GM19397 (cell line): ENCODE results near the gene ATG101.
"Not testable (repeated sequence)": the region's sequence is repeated elsewhere in the genome, so short reads cannot be mapped to it uniquely, and the experiment has no call there.

Source experiments
- ATAC-seq: cut with Tn5 transposase; IDR thresholded peaks from one replicate; pipeline ENCODE4 v1.9.1; 2021; ENCODE audit warnings: mild to moderate bottlenecking, moderate library complexity; ENCODE audit not compliant: unreplicated experiment

ATG101 gene

DNA sequence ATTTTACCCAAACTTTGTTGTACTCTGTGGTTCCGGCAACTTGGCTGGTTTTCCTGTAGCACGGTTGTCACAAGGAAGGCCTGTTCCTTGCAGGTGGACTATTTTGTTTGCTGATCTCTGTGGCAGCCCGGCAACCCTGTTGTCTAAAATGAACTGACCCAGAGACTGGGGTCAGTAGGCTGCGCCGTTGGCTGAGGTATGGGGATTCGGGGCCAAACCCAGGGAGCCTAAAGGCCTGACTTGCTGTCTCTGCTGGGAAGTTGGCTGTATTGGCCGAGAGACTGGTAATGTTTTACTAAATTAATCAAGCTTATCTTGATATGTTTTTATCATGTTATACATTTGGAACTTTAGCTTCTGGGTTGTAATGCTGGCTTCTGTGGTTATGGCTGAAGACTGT, 23.6 kb downstream of the ATG101 start:
- no peak for ATAC-seq

DNA sequence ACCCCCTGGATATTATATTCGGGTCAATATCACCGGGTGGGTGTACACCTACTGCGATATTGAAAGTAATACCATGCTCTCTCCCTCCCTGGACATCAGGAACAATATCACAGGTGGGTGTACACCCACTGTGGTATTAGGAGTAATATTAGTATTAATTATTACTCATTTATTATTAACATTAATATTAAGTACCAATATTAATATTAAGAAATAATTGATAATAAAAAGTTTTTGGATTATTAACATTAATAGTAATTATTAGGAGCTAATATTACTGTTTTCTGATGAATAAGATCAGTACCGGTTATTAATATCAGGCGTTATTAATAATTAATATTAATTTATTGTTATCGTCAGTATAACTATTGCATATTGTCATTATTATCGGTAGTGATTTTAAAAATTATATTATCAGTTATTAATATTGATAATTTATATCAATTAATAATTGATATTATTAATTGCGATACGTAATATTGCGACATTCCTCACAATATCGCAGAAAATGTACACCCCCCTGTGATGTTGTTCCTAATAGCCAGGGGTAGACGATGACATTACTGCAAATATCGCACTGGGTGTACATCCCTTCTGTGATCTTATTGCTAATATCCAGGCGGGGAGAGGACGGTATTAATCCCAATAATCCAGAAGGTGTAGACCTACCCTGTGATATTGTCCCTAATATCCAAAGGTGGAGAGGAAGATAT, 26.7 kb downstream of the ATG101 start:
- no peak for ATAC-seq

DNA sequence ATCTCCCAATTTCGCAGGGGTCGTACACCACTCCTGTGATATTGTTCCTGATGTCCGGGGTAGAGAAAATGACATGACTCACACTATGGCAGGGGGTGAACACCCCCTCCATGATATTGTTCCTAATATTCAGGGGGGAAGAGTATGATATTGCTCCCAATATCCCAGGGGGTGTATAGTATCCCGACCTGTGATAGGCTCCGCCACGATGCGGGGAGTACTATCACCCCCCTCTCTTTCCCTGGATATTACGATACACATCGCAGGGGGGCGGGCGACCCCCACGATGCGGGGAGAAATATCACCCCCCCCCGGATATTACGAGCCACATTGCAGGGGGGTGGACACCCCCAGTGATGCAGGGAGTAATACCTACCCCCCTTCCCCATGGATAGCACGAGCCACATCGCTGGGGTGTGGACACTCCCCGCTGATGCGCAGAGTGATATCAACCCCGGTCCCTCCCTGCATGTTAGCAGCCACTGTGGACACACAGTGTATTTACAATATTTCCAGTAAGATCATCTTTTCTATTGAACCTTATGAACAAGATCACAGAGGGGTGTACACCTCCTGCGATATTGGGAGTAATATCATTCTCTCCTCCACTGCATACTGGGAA, 27.4 kb downstream of the ATG101 start:
- ATAC-seq = no peak

DNA sequence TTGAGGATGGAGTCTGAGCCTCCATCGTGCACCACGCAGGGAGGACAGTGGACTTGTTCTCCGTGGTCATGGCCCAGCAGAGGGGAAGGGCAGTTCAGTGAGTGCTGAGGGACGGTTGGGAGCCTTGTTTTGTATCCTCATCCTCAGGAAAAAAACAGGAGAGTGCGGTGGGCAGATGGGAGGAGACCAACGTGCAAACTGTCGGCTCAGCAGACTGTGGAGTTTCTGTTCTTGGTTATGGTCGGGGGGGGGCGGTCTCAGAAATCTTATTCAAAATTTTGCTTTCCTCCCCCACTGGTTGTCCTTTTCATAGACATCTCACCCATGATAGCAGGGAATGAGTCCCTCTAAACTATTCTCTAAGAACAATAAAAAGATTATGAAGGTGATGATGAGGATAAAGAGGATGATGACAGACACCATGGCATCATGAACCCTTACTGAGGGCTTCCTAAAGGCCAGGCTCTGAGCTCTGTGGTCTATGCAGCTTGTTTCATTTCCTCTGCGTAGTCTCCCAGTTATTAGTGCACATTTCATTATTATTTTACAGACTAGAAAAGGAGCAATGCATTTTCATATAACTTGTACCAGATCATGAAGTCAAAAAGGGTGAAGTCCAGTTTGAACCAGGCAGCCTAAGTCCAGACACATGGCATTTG, 34.8 kb downstream of the ATG101 start:
- ATAC-seq = not testable (repeated sequence)

DNA sequence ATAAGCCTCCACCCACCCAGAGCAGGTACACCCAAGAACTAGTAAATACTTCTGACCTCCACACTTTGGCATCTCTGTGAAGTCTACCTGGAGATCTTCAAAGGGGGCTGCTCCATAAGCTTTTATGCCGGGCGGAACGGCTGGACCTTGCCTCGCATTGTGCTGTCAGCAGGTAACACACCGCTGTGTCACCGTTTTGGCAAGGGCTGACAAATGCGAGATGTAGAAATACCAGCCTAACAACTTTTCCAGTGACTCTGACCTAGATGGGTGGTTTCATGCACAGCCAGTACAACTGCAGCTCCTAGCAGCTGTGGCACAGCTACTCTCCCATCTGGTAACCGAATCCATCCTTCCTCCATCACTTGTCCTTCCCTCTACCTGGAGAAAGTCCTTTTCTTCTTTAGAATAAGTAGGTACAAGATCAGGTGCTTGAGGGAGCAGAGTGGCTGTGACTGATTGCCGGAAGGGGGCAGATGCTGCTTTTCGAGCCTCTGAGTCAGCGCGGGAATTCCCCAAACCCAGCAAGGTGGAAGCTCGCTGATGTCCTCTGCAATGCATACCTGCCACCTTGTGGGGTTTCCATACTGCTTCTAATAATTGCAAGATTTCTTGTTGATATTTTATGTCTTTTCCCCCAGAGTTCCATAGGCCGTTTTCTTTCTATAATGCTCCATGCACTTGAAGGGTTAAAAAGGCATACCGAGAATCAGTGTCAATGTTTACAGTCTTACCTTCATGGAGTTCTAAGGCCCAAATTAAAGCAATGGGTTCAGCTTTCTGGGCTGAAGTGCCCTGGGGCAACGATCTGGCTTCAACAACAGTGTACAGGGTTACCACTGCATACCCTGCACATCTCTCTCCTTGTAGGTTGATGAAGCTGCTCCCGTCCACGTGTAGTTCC, 46.7 kb downstream of the ATG101 start:
- ATAC-seq = not testable (repeated sequence)

DNA sequence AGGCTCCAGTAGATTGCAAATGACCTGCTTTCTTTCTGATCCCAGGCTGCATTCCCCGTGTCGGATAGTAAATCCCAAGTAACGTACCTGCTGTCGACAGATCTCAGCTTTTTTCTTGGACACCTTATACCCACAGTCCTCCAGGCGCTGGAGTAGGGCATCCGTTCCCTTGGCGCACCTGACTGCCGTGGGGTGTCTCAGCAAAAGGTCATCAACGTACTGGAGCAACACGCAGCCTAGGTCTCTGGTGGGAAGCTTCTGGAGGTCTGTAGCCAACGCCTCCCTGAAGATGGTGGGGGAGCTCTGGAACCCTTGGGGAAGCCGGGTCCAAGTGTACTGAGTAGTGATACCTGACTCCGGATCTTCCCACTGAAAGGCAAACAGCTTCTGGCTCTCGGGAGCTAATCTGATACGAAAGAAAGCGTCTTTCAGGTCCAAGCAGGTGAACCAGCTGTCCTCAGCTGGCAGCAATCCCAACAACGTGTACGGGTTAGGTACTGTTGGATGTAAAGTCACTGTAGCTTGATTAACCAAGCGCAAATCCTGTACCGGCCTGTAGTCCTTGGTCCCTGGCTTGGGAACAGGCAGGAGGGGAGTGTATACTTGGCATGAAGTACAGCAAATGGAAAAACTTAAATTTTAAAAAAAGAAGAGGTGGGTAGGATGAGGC, 48.2 kb downstream of the ATG101 start:
- ATAC-seq = peak; percentile 27

DNA sequence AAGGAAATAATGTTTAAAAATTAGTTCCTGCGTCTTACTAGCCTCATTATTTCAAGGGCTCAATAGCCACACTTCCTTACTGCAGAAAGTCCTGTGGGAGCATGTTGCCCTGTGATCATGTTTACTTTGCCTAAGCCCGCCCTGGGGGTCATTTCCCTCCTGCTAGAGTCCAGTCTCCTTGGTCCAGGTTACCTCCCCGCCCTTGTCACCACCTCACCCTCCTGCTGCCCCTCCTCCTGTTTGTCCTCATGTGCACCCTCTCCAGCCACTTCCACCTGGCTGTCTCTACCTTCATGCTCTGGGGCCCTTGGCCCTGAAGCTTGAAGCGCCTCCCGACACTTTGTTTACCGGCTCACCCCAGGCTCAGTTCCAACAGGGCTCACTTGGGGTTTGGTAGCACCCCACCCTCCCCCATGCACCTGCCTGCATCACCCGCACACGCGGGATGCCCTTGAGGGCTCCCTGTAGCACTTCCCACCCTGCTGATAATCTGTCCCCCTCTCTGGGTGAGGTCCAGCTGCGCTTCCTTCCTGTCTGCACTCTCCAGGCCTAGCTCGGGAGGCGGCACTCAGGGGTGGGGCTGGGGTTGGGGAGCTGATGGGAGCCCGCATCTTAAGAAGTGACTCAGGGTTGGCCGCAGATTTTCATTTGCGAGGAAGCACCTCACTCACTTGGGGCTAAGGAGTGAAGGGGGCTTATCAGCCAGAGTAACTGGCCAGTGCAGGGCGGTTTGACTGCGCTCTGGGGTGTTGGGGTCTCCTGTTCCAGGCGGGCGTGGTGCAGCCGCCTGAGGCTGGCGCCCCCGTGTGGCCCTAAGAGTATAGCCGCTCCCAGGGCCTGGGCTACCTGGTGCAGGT, 49.8 kb downstream of the ATG101 start:
- ATAC-seq = no peak

DNA sequence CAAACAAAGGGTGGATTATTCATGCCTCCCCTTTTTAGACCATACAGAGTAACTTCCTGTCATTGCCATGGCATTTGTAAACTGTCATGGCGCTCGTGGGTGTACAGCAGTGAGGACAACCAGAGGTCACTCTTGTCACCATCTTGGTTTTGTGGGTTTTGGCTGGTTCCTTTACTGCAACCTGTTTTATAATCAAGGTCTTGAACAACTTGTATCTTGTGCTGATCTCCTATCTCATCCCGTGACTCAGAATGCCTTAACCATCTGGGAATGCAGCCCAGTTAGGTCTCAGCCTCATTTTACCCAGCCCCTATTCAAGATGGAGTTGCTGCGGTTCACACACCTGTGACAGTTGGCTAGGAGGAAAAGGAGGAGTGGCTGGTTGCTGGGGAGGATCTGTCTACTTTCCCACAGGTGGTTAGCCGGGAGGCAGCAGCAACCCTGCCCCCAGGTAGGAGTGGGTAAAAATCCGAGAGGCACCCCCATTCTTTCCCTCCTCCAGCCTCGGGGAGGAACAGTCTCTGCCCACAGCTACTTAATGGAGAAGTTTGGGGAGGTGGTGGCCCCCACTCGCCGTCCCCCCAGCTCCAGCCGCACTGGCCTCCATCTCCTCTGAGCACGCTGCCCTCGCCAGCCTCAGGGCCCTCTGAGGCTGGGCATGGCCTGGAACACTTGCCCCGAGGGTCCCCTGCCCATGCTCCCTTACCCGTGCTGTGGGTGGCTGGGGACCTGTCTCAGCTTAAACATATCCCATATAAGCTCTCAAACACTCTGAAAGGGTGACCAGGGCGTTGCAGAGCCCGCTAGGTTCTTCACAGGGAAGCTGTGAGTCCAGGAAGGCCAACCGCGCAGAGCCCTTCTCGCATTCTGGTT, 51.4 kb downstream of the ATG101 start:
- no peak for ATAC-seq

DNA sequence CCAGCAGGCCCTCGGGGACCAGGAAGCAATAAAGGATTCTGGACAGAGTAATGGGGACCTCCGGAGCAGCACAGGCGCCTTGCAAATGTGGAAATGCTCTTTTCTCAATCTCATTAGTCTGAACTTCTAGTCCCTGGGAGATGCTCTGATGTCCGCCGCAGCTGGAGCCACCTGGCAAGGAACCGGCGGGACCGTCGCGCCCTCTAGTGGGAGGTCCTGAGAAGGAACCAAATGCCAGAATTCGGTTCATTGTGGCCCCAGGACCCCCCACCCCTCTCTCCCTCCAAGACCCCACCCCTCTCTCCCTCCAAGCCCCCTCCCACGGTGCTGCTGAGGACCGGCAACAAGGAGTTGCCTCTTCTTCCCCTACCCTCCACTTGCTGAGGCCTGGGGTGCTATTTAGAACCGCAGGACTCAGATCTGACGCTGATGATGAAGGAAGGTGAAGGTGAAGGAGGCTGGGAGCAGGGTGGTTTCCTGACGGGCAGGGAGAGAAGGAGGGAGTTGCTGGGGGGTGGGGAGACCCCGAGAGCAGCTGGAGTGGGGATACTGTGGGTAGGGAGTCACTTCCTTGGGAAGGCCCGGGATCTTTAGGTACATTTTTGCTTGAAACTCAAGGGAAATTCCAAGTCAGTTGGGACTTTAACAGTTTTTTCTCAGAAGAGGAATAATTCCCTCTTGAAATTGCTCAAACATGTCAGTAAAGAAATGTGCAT, 52.2 kb downstream of the ATG101 start:
- ATAC-seq = no peak

DNA sequence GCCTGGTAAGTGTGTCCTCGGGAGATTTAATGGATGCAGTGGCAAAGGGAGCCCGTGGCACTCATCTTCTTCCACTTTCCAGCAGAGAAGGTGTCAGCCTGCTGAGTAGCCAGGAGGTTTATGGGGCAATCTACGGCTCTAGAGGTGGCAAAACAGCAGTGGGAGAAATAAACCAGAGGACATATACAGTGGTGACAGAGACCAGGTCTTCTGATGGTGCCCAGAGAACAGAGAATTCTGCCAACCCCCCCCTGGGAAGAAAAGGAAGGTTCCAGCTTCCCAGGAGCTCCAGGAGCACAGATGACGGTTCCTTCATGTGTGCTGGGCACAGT, 52.7 kb downstream of the ATG101 start:
- ATAC-seq = no peak

DNA sequence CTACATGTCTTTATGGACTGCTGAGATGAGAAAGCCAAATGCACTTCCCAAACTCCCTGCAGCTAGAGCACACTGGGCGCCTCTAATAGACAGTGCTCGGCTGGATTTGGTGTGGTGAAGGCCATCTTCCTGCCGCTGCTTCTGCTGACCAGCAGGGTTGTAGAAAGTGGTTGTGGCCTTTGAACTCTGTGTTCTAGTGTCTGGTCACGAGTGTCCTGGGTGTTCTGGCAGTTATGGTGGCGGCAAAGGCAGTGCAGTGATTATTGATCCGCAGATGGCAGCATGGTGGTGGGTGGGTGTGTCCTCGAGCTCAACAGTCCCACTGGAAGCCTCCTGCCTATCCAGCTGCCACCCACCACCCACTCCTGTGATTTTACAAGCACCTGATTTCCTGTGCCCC, 53.1 kb downstream of the ATG101 start:
- ATAC-seq = no peak

DNA sequence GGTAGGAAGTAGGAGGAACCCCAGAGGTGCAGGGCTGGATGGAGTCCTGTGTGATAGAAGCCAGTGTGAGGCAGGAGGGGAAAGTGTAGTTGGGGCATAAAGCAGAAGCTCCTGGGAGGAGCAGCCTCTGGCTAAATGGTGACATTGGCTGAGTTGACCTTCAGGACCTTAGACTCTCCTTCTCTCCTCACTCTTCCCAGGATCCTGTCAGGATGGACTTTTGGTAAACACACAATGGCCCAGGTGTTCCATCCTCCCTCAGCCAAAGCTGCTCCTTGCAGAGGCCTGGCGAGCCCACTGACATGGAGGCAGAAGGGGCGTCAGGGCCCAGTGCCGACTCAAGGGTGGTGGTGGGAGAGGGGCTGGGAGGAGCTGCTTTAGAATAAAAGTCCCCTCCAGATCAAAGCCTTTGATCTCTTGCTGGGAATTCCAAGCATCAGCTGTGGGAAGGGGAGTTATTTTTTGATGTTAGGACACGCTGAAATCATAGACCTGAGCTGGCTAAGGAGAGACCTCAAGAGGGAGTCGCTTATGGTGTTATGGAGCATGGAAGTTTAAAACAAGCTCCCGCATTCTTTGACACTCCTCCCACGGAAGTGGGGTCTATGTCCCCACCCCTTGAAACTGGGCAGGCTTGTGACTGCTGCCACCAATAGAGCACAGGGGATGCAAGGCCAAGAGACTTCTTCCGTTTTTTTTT, 53.9 kb downstream of the ATG101 start:
- no peak for ATAC-seq

DNA sequence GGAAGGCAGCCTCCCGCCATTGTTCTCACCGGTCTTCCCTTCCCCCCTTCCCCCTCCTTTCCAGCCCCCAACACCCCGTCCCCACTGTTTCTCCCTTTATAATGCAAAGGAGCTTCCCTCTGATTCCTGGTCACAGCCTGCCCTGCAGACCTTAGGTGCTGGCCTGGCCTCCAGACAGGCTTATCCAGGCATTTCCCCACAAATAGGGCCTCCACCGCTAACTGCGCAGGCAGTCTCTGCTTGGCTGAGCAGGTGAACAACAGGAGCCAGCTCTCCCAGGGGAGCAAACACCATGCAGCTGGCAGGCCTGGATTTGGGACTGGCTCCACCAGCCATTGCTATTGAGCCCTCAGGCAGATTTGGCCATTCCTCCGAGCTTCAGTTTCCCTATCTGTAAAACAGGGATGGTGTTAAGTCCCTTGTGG, 55.7 kb downstream of the ATG101 start:
- no peak for ATAC-seq

DNA sequence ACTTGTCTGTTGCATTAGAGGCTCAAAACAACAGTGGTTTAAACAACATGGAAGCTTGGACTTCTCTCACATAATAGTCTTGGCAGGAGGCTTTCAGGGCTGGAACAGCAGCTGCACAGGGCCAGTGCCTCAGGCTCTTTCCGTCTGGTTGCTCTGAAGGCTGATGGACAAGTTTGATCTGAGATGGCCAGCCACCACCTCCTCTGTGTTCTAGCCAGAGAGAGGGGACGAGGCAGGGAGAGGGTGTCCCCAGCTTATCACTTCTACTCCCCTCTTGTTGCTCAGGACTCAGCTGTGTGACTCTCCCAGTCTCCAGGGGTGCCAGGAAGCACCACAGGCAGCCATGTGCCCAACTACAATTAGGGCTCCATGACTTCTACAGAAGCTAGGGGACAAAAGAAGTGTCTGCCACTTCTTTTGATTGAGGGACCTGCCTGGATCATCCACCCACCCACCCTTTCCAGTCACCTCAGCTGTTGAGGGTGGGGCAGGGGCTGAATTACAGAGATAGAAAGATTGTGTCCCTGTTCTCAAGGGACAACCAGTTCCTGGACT, 56.3 kb downstream of the ATG101 start:
- no peak for ATAC-seq
